Measurements from ENCODE around the gene SMIM10.
A peak's percentile ranks its signal among the peaks of the same experiment; 100 is the strongest.
"Not testable (repeated sequence)": the region's sequence is repeated elsewhere in the genome, so short reads cannot be mapped to it uniquely, and the experiment has no call there.

SMIM10 gene

GRCh38 chrX:134990801-134991481 lies at the start of gene SMIM10:
TSS of gene SMIM10 (plus strand) at chrX:134990991. CDS start at chrX:134991096, 105 bp downstream.
- no peak for DNase-seq

DNA sequence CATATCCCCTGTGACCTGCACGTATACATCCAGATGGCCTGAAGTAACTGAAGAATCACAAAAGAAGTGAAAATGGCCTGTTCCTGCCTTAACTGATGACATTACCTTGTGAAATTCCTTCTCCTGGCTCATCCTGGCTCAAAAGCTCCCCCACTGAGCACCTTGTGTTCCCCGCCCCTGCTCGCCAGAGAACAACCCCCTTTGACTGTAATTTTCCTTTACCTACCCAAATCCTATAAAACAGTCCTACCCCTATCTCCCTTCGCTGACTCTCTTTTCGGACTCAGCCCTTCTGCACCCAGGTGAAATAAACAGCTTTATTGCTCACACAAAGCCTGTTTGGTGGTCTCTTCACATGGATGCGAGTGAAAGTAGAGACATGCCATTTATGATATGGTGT lies 44.4 kb upstream of the SMIM10 start:
- not testable (repeated sequence) for DNase-seq

DNA sequence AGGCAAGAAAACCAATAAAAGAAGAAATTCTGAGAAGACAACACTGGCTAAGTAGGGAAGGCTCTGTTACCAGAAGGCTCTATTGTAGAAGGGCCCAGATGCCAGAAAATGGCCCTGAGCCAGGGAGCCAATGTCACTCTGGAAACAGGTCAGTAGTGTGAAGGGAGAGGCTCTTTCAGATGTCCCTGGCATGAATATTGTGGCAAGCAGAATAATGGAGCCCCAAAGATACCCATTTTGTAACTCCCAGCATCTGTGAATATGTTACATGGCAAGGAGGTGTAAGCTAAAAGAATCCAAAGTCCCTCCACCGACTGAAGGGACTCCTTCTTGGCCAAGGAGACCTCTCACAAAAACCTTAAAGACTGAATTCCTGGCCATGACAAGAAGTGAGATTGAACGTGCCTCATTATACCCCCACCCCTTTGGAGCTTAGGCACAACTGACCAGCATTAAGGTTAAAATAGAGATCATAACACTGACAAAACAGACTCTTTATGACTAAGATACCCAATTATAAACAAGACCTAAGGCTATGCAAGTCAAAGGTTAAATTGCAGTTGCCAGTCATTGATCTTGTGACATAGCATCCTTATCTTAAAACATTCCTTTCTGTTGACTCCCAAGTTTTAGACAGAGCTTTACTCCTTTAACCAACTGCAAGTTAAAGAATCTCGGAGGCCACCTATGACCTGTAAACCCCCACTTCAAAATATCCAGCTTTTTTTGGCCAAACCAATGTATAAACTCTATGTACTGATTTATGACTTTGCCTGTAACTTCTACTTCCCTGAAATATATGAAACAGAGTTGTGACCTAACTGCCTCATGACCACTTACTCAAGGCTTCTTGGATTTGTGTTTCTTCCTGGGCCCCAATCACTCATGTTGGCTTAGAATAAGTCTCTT lies 42.2 kb upstream of the SMIM10 start:
- DNase-seq, result no peak

- no peak for DNase-seq
These were observed 41.5 kb upstream of the SMIM10 start for GRCh38 chrX:134949271-134949670.

GRCh38 chrX:134957836-134958235 lies 33.0 kb upstream of the SMIM10 start:
- DNase-seq, result no peak

- not testable (repeated sequence) for DNase-seq
These were observed 30.4 kb upstream of the SMIM10 start for GRCh38 chrX:134960366-134960765.

DNA sequence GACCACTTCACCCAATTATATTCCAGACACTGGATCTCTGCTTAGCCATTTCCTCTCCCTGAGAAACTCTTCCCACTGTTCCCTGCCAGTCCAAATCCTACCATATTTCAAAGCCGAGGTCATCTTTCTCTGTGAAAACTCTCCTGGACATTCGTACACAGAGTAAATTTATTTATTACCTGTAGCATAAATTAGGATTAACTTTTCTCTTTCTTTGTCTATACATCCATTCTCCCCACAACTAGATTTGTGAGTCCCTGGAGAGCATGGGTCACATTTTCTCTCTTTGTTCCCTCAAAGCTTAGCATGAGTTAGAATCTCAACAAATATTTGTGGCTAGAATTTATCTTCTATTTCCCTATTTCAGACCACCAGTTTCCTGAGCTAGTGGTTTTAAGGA lies 27.8 kb upstream of the SMIM10 start:
- DNase-seq, result no peak

DNA sequence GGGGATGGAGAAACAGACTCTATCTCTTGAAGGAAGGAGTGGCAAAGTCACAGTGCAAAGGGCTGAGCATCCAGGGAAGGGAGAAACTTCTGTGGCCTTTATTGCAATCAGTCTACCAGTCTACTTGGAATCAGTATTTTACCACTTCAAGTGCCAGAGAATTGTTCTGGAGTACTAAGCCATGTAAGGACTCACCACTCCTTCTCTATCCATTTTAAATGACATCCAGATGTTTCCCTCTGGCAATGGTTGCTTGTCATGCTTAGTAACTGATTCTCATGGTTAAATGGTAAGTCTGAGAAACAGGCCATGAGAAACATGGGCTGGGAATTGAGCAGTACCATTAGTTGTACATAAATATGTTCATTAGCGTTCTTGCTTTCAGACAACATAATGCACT lies 21.1 kb upstream of the SMIM10 start:
- no peak for DNase-seq

- no peak for DNase-seq
These were observed 18.9 kb upstream of the SMIM10 start for GRCh38 chrX:134971926-134972325.

- DNase-seq, result no peak
These were observed 15.3 kb upstream of the SMIM10 start for GRCh38 chrX:134975516-134975915.

DNA sequence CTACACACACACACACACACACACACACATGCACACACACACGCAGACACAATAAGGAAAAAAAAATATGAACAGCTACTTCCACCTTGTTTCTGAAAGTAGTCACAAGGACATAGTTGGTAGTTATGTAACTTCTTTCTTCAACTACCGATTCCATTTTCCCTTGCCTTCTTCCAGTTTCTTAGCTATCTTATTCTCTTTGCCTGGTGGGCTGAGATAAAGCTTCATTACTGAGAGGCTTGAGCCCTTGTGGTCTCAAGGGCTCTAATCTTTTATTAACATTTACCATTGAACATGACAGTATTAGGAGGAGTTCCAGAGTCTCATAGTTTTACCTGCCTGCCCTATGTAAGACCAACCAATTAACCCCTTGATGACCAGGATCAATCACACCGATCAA lies 8.9 kb upstream of the SMIM10 start:
- DNase-seq, result no peak

- no peak for DNase-seq
These were observed 8.0 kb upstream of the SMIM10 start for GRCh38 chrX:134982748-134983147.

- DNase-seq, result no peak
These were observed 5.3 kb upstream of the SMIM10 start for GRCh38 chrX:134985479-134985878.

DNA sequence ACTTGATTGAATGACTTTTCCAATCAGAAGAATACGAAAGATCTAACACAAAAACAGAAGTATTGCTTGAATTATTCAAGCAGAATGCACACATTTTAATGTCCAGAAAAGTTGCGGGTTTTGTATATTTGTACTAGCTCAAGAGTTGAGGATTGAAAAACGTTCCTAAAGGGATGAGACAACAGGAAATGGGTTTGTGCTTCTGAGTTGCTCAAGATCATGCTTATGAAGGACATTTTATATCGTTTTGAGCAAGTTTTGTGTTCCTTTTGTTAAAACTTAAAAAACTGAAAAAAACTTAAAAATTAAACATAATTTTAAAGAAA lies 353 bp upstream of the SMIM10 start:
- DNase-seq, result no peak

- no peak for DNase-seq
These were observed 6.9 kb downstream of the SMIM10 start for GRCh38 chrX:134997646-134998045.

GRCh38 chrX:134998246-134998645 lies 7.5 kb downstream of the SMIM10 start:
- no peak for DNase-seq

DNA sequence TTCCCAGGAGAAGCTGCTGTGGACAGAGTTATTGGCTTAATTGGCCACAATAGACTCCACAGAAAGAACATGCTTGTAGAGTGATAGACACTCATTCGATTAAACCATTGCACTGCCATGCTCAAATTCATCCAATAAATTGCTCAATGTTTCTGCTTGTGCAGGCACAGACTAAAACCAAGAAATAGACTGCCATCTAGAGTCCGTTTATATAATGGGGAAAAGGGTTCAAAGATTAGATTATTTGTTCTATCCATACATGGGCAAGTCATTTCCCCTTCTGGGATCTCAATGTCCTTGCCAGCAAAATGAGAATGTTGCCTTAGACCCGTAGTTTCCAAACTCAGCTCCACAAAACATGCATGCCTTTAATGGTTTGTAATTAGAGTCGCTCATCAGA lies 8.7 kb downstream of the SMIM10 start:
- peak in 1 of 2 experiments; percentile 38 for DNase-seq

DNA sequence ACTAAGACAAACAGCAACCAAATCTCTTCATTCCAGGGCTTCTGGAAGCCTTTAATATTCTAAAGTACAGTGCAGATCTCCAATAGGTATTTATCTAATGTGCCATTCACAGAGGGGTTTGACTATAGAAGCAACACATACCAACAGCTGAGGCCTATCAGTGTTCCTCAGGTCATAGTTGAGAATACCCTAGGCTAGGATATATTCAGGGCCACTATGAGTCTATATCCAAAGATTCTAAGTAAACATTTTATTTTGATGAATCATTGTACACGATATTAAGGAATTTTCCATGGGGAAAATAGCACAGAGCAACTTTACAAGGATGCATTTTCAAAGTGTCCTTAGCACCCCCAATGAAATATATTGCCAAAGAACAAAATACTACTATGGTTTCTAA lies 9.7 kb downstream of the SMIM10 start:
- no peak for DNase-seq

DNA sequence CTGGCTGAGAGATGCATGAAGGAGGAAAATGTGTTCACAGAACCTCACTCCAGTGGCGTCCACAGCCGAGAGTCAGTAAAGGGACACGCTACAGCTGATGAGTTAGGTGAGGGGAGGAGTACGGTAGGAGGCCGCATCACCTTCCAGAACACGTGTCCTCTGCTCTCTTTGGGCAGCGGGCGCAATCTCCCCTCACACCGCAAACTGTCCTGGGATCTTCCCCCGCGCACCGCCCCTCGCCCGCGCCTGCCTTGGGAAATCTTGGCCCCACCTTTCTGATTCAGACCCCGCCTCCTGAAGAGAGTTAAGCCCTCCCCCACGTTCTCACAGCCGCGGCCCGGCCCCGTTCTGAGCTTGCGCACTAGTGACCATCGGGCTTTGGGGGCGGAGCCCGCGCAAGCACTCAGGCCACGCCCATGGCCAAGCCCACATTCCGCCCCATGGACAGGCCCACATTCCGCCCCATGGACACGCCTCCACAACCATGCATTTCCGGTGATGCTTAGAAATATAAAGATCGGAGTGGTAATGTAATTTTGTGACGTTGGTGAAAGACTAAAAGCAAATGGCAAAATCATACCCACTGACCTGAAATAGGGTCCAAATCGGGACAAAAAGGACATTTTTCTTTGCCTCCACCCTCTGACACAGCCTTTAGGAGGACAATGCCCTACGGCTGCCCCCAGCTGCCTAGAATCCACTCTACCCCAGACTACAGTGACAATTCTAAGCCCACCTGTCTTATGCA lies 13.3 kb downstream of the SMIM10 start:
- peak; percentile 81 to 86 for DNase-seq

DNA sequence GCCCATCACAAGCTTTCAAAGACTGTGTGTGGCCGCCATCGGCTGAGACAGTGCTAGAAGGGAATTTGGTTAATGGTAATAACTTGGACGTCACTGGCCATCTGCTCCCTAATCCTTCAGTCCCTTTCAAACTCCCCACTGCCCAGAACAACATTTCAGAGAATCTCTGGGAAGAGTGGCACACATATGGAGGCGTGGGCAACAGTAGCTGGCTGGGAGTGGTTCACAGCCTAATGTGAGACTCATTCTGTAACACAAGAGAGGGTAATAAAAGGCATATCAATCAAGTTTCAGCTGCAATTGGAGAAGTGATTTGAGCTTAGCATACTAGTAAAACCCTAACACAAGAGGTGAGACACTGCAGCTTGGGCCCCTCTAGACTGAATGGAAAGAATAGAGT lies 15.4 kb downstream of the SMIM10 start:
- no peak for DNase-seq

- no peak for DNase-seq
These were observed 18.3 kb downstream of the SMIM10 start for GRCh38 chrX:135009057-135009610.

DNA sequence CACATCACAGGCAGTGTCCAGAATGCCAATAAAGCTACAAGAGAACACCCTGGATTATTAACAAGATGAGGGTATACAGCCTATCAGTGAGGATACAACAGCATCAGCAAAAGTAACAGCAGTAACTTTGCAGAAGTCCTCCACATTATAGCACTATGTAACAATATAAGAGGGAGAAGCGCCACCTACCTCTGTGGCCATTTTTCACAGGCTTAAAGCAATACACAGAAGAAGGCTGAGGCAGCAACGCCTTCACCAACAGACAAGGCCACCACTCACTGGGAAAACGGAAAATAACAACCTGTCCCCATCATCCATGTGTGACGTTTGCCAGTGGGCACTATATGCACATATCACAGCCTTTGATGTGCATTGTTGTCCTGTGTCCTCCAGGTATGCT lies 19.0 kb downstream of the SMIM10 start:
- no peak for DNase-seq

DNA sequence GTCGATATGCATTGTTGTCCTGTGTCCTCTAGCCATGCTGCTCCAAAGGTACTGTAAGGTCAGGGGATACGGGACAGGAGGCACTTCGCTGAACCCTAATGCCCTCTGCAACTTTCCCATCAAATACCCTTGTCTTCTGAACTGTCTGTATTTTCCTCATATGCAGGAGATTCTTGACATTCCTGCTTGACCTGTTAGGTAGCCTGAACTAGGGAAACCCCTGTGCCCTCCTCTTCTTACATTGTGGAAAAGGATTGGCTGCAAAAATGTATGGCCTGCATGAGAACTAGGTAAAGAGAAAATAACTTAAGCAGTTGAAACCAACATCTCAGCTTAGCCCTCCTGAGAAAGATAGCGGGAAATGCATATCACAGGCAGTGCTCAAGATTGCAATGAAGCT lies 20.1 kb downstream of the SMIM10 start:
- no peak for DNase-seq
